Measurements from ENCODE around the gene HIBCH. TPM values are rescaled to one million over a fixed set of nuclear protein-coding genes. Genes with fewer than 3 reads are reported as not detected.

Gene HIBCH
- total and polyA plus RNA-seq, 2 experiments from 2014 or later: 25.7 to 42.3 TPM

DNA sequence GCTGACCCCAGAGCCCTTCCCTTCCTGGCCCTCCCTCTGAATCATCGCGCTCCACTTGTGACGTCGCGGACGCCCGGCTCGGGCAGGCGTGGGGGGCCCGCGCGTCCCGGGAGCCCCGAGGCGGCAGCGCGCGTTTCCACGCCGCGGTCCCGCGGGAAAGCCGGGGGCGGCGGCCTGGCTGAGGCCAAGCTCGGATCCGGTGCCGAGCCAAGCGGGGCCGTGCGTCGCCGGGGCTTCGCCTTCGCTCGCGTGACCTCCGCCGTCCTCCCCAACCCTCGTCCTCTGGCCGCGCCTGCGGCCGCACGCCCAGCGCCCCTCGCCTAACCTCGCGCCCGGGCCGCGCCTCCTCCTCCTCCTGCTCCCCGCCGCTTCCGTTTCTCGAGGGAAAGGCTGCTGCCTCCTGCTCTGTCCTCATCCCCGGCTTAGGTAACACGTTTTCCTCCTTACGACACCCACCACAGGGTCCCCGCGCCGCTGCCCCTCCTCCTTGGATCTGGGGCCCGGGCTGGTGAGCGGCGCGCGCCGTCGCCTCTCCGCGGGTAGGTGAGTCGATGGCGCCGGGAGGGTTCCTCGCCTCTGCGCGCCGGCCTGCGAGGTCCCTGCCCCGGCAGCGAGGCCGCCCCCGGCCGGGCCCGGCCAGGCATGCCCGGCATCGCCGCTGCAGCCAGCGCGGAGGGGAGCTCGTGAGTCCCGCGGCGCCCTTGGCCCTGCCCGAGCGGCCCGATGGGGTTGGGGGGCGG lies 24.1 kb upstream of the HIBCH start, which contains the start of gene INPP1:
INPP1 (plus strand) TSS at position 54 of the 740 bp plus-strand sequence. CDS start 16,514 bp downstream, outside the sequence.
- Histone ChIP-seq H3F3A (replicated peaks; ENCODE audit: low read depth) (no peaks in the 10 kb centered on the region), H2AFZ (peak within 1 kb of the TSS; percentile 93), H3K4me3 (peak within 1 kb of the TSS; percentile 67), H3K27ac (ENCODE audit: low read depth) (no peak within 1 kb of the TSS), H3K27me3 (ENCODE audit: insufficient read depth) (peaks cover 21% of the 10 kb centered on the region), H4K20me1 (replicated peaks; ENCODE audit: insufficient read depth) (no peaks in the 10 kb centered on the region), H3K79me2 (replicated peaks; ENCODE audit: insufficient read depth) (no peaks in the 10 kb centered on the region), H3K9me2 (ENCODE audit: insufficient read depth) (no peaks in the 10 kb centered on the region), H3K4me1 (ENCODE audit: insufficient read depth) (peaks cover 6% of the 10 kb centered on the region), H3K4me2 (peak within 1 kb of the TSS; percentile 82), H3K36me3 (ENCODE audit: insufficient read depth) (no peaks in the 10 kb centered on the region)
- no peaks in the 10 kb centered on the region; the same call in 2 of the 3 replicates for H3K9me3 Mint-ChIP-seq
- H3K4me3 Mint-ChIP-seq: peak within 1 kb of the TSS; percentile 78
- ATAC-seq: peak; percentile 84
- H3K4me1 Mint-ChIP-seq: peaks cover 23% of the 10 kb centered on the region
- H3K36me3 Mint-ChIP-seq (ENCODE audit: low read depth): no peaks in the 10 kb centered on the region
- H3K27me3 Mint-ChIP-seq (ENCODE audit: insufficient read depth, low read depth, poor library complexity): peaks cover 17% of the 10 kb centered on the region
- no peak within 1 kb of the TSS for H3K27ac Mint-ChIP-seq
- peak; percentile 76 for DNase-seq (ENCODE audit: low spot score)
- TF ChIP-seq NANOG (IDR thresholded peaks at IDR 0.05; ENCODE audit: borderline replicate concordance) (no peak), REST (IDR thresholded peaks at IDR 0.05; ENCODE audit: unreplicated experiment) (no peak), CREB1 (CRISPR knock-in tag; IDR thresholded peaks at IDR 0.05; ENCODE audit: low read depth) (peak; percentile 48; the same call in 1 of the 2 replicates)

DNA sequence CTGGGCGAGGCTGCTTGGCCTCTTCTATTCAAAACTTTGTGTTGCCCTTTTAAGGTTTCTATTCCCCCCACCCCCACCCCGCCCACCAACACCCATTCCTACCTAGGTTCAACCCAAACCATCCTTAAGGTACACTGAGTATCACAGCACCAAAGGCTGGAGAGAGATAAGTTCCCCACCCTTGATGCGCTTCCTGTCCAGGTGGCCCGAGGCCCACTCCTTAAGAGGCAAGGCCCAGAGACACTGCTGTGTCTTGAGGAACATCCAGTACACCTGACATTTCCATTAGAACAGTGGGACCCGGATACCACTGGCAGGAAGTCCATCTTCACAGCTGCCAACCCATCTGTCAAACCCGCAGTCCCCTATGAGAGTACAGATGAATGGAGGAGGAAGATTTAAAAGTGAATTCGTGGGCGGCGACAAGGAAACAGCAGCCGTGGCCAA lies 23.5 kb upstream of the HIBCH start:
- H3K36me3 ChIP-seq (ENCODE audit: insufficient read depth): no peaks in the 10 kb centered on the region

More for the DNA sequence above, 23.5 kb upstream of the HIBCH start:
- H3K4me1 Mint-ChIP-seq: peaks cover 23% of the 10 kb centered on the region
- H3K9me3 Mint-ChIP-seq: no peaks in the 10 kb centered on the region; the same call in 2 of the 3 replicates
- Histone ChIP-seq H3F3A (replicated peaks; ENCODE audit: low read depth) (no peaks in the 10 kb centered on the region), H3K9me2 (ENCODE audit: insufficient read depth) (no peaks in the 10 kb centered on the region), H3K27me3 (ENCODE audit: insufficient read depth) (peaks cover 21% of the 10 kb centered on the region), H3K4me2 (peak overlapping the region; percentile 82), H2AFZ (peak overlapping the region; percentile 93), H3K4me3 (peak overlapping the region; percentile 67), H3K27ac (ENCODE audit: low read depth) (no peak overlapping the region), H3K79me2 (replicated peaks; ENCODE audit: insufficient read depth) (no peaks in the 10 kb centered on the region), H3K4me1 (ENCODE audit: insufficient read depth) (peaks cover 6% of the 10 kb centered on the region), H4K20me1 (replicated peaks; ENCODE audit: insufficient read depth) (no peaks in the 10 kb centered on the region)
- H3K36me3 Mint-ChIP-seq (ENCODE audit: low read depth): no peaks in the 10 kb centered on the region
- H3K4me3 Mint-ChIP-seq: peak overlapping the region; percentile 78
- H3K27ac Mint-ChIP-seq: no peak overlapping the region
- DNase-seq (ENCODE audit: low spot score) (peak; percentile 48), ATAC-seq (peak; percentile 34)
- TF ChIP-seq NANOG (IDR thresholded peaks at IDR 0.05; ENCODE audit: borderline replicate concordance) (no peak), ZNF331 (CRISPR knock-in tag; IDR thresholded peaks at IDR 0.05; ENCODE audit: low read depth) (no peak), EZH2 (IDR thresholded peaks at IDR 0.05; ENCODE audit: low read depth, unreplicated experiment) (no peak), CTCF (conservative IDR thresholded peaks at IDR 0.05; ENCODE audit: low read depth in 2 of 2) (no peak), CREB1 (CRISPR knock-in tag; IDR thresholded peaks at IDR 0.05; ENCODE audit: low read depth) (no peak), STAT1 (IDR thresholded peaks at IDR 0.05; ENCODE audit: unreplicated experiment) (no peak), JUNB (IDR thresholded peaks at IDR 0.05; ENCODE audit: unreplicated experiment) (no peak), EZH2phosphoT487 (IDR thresholded peaks at IDR 0.05; ENCODE audit: unreplicated experiment) (no peak), ZNF114 (CRISPR knock-in tag; IDR thresholded peaks at IDR 0.05) (no peak)
- peaks cover 17% of the 10 kb centered on the region for H3K27me3 Mint-ChIP-seq (ENCODE audit: insufficient read depth, low read depth, poor library complexity)
